ENCODE measurements around the gene DIPK2B. TPM values are rescaled to one million over a fixed set of nuclear protein-coding genes. Genes with fewer than 3 reads are reported as not detected.

DIPK2B gene, protein sequence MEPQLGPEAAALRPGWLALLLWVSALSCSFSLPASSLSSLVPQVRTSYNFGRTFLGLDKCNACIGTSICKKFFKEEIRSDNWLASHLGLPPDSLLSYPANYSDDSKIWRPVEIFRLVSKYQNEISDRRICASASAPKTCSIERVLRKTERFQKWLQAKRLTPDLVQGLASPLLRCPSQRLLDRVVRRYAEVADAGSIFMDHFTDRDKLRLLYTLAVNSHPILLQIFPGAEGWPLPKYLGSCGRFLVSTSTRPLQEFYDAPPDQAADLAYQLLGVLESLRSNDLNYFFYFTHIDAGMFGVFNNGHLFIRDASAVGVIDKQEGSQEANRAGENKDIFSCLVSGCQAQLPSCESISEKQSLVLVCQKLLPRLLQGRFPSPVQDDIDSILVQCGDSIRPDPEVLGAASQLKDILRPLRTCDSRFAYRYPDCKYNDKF
- total RNA-seq, result not detected

DNA sequence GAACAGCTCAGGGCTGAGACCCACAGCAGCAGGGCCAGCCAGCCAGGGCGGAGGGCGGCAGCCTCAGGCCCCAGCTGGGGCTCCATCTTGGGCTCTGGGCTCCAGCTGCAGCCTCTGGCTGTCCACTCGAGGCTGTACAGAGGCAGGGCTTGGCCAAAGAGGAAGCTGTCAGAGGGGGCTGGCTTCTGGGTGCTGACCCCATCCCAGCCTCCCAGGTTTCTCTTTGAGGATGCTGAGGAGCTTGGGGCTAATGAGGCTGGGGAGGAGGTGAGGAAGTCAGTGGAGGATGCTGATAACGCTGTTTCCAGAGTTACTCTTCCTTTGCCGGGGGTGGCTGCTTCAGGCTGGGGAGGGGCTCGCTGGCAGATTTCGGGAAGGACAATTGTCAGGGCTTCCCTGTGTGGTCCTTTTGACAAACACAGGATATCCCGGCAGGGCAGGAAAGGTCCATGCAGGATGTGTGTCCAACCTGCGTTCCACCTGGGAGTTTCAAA lies at the start of gene DIPK2B:
Gene DIPK2B (minus strand): TSS at position 136 of the 494 bp plus-strand sequence. CDS start 50 bp downstream, at position 86.
- Mint-ChIP-seq H3K27ac (no peak within 1 kb of the TSS), H3K4me3 (no peak within 1 kb of the TSS), H3K27me3 (peaks cover 7% of the 10 kb centered on the region), H3K4me1 (no peaks in the 10 kb centered on the region), H3K36me3 (ENCODE audit: low read depth) (no peaks in the 10 kb centered on the region), H3K9me3 (no peaks in the 10 kb centered on the region)
- ChIA-PET POLR2A (no interaction called here), CTCF (interaction anchor here (1.4 kb wide), 1 partner anchor 11 kb away, joined by 3 read pairs; no protein-coding TSS in a partner anchor)
- no peak for DNase-seq

DNA sequence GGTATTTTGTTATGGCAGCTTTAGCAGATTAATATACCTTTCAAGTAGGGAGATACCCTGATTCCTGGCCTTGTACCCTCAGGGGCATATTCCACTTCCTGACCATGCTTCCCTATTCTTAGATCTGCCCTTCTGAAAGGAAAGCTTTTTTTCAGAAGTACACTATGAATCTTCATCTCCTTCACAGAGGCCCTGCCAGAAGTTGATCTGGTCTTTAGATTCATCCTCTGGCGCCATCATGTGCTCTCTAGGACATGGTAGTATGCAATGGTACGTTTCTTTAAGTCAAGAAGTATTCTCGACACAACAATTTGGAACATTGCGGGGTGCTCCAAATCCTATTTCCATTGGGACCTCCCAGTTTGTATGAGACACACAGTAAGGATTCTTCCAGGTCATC lies 39.6 kb upstream of the DIPK2B start:
- Mint-ChIP-seq H3K27ac (no peak overlapping the region), H3K4me1 (no peaks in the 10 kb centered on the region)

DNA sequence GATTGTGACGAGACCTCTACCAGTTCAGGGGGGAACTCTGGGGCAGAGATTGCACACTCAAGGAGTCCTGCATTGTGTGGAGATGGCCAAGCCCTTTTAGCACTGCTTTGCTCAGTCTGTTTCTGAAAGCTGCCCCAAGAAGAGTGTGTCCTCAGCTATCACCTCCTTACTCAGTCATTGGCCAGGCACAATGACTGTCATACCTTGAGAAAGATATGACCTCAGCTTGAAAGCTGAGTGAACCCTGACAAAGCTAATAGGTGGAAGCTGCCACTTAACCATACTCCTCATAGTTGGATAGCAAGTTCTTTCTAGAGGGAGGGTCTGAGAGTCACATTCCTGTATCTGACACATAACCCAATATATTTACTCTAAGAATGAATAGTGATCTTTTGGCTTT lies 37.8 kb upstream of the DIPK2B start:
- Mint-ChIP-seq H3K27ac (no peak overlapping the region), H3K36me3 (ENCODE audit: low read depth) (no peaks in the 10 kb centered on the region), H3K27me3 (no peaks in the 10 kb centered on the region), H3K4me1 (no peaks in the 10 kb centered on the region), H3K9me3 (peaks cover 3% of the 10 kb centered on the region), H3K4me3 (no peak overlapping the region)
- CTCF ChIA-PET, result no interaction called here
- DNase-seq, result no peak
- POLR2A ChIA-PET, result no interaction called here

More for the DNA sequence above, 39.6 kb upstream of the DIPK2B start:
- H3K36me3 Mint-ChIP-seq (ENCODE audit: low read depth), result no peaks in the 10 kb centered on the region
- POLR2A ChIA-PET, result no interaction called here
- no peaks in the 10 kb centered on the region for H3K27me3 Mint-ChIP-seq
- no peak overlapping the region for H3K4me3 Mint-ChIP-seq
- CTCF ChIA-PET, result no interaction called here
- no peak for DNase-seq
- H3K9me3 Mint-ChIP-seq, result no peaks in the 10 kb centered on the region

DNA sequence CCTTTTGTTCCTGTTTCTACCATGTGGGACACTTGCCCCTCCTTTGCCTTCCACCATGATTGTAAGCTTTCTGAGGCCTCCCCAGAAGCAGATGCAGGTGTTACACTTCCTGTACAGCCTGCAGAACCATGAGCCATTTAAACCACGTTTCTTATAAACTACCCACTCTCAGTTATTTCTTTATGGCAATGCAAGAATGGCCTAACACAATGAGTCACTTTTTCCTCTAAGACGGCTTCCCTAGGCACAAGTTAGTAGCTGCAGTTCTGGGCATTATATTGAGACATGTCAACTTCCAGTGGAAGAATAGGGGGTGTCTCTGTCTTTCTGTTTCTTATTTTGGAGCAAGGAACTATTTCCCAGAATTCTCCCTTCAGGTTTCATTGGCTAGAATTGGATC lies 32.9 kb upstream of the DIPK2B start:
- H3K27me3 Mint-ChIP-seq, result no peaks in the 10 kb centered on the region
- H3K27ac Mint-ChIP-seq, result no peak overlapping the region
- DNase-seq, result no peak
- H3K4me1 Mint-ChIP-seq, result peaks cover 22% of the 10 kb centered on the region
- ChIA-PET CTCF (no interaction called here), POLR2A (no interaction called here)
- no peak overlapping the region for H3K4me3 Mint-ChIP-seq
- peaks cover 2% of the 10 kb centered on the region for H3K36me3 Mint-ChIP-seq (ENCODE audit: low read depth)
- H3K9me3 Mint-ChIP-seq, result peaks cover 21% of the 10 kb centered on the region

DNA sequence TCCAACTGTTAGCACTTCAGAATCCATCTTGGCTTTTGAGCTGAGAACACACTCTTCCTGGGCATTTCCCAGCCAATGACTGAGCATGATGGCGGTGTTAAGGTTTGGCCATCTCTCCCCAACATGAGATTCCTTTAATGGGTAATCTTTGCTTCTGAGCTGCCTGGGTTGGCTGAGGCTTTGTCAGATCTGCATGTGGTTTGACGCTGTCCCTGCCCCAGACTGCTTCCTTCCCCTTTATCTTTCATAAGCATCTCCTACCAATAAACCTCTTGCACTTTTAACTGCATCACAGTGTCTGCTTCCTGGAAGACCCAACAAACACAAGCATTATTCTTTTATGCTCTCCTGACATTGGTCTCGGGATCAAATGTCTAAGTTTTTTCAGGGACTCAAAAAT lies 31.5 kb upstream of the DIPK2B start:
- Mint-ChIP-seq H3K36me3 (ENCODE audit: low read depth) (peaks cover 2% of the 10 kb centered on the region), H3K4me1 (peaks cover 22% of the 10 kb centered on the region), H3K9me3 (peaks cover 21% of the 10 kb centered on the region)

DNA sequence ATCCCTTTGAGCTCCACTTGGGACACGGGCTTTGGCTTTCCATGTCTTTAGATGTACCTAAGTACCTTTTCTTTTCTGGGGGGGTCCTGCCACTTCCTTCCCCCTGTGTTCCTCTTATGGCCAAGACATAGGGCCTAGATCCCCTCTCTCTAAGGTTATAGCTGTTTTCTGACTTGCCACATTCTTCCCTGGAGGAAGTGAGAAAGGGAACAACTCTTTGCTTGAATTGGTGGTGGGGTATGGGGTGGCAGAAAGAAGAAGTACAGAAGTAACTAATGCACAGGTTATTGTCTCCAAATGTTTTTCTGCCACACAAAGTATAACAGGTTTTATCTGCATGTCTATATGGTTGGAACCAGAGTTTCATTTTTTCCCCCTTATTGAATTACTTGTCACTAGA lies 29.7 kb upstream of the DIPK2B start:
- Mint-ChIP-seq H3K36me3 (ENCODE audit: low read depth) (peaks cover 2% of the 10 kb centered on the region), H3K9me3 (peaks cover 21% of the 10 kb centered on the region), H3K27ac (no peak overlapping the region), H3K27me3 (no peaks in the 10 kb centered on the region), H3K4me3 (no peak overlapping the region), H3K4me1 (peaks cover 22% of the 10 kb centered on the region)
- ChIA-PET CTCF (no interaction called here), POLR2A (no interaction called here)
- no peak for DNase-seq

More for the DNA sequence above, 31.5 kb upstream of the DIPK2B start:
- CTCF ChIA-PET, result no interaction called here
- H3K27me3 Mint-ChIP-seq, result no peaks in the 10 kb centered on the region
- DNase-seq, result peak; percentile 10
- POLR2A ChIA-PET, result no interaction called here
- H3K4me3 Mint-ChIP-seq, result no peak overlapping the region
- no peak overlapping the region for H3K27ac Mint-ChIP-seq

DNA sequence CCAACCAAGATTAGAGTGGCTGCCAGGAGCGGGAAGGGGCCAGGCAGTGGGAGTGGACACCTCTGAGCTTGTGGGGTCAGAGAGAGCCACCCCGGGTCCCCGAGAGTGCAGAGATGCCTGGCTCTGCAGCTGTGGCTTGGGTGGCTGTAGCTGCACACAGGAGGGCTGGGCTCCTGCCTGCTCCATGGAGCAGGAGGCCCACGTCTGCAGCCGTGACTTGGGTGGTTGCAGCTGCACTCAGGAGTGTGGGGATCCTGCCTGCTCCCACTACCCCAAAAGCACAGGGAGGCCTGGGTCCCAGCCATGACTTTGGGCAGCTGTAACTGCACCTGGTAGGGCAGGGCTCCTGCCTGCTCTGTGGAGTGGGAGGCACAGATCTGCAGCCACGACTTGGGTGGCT lies 28.7 kb upstream of the DIPK2B start:
- no peak overlapping the region for H3K4me3 Mint-ChIP-seq
- ChIA-PET POLR2A (no interaction called here), CTCF (no interaction called here)

DNA sequence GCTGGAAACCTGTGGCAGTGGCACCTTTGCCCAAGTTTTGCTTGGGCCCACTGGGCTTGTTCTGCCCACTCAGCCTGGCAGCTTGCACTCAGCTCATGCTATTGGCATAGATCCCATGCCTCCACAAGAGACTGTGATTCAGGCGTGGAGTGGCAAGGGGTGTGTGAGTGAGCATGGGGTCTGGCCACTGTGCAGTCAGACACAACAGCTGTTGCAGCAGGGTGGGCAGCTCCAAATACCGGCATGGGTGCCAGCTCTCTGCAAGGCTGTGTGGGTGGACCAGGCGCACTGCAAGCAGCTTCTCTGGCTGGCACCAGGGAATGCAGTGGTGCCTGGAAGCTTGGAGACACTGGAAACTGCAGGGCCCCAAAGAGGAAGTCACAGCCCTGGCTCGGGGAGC lies 27.4 kb upstream of the DIPK2B start:
- CTCF ChIA-PET, result interaction anchor here (1.0 kb wide), 1 partner anchor 11 kb away, joined by 3 read pairs; no protein-coding TSS in a partner anchor
- Mint-ChIP-seq H3K4me3 (no peak overlapping the region), H3K27me3 (no peaks in the 10 kb centered on the region), H3K27ac (no peak overlapping the region), H3K4me1 (peaks cover 21% of the 10 kb centered on the region), H3K36me3 (ENCODE audit: low read depth) (peaks cover 2% of the 10 kb centered on the region), H3K9me3 (peaks cover 15% of the 10 kb centered on the region)
- no peak for DNase-seq
- POLR2A ChIA-PET, result no interaction called here

More for the DNA sequence above, 28.7 kb upstream of the DIPK2B start:
- Mint-ChIP-seq H3K27me3 (no peaks in the 10 kb centered on the region), H3K9me3 (peaks cover 21% of the 10 kb centered on the region), H3K4me1 (peaks cover 22% of the 10 kb centered on the region), H3K36me3 (ENCODE audit: low read depth) (peaks cover 2% of the 10 kb centered on the region), H3K27ac (no peak overlapping the region)
- DNase-seq, result no peak

DNA sequence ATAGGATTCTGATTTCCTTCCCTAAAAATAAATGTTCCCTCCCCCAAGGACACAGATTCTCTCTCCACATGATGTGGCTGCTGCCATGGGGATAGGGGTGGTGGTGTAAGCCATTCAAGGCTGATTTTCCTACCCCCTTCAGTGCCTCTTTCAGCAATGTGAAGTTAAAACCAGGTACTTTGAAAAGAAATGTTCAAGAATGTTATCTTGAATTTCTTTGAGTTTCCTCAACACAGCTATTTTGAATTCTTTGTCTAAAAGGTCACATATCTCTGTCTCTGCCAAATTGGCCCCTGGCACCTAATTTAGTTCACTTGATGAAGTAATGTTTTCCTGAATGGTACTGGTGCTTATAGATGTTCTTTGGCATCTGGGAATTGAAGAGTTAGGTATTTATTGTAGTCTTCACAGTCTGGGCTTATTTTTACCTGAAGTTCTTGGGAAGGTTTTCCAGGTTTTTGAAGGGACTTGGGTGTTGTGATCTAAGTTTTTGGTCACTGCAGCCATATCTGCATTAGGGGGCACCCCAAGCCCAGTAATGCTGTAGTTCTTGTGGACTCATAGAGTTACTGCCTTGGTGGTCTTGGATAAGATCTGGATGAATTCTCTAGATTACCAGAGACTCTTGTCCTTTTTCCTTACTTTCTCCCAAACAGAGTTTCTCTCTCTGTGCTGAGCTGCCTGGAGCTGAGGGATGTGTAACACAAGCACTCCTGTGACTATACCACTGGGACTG lies 7.6 kb upstream of the DIPK2B start:
- no peak for DNase-seq
- Mint-ChIP-seq H3K9me3 (no peaks in the 10 kb centered on the region), H3K36me3 (ENCODE audit: low read depth) (no peaks in the 10 kb centered on the region), H3K4me3 (no peak overlapping the region), H3K27me3 (peaks cover 2% of the 10 kb centered on the region), H3K4me1 (no peaks in the 10 kb centered on the region), H3K27ac (no peak overlapping the region)
- CTCF ChIA-PET, result no interaction called here
- POLR2A ChIA-PET, result no interaction called here

DNA sequence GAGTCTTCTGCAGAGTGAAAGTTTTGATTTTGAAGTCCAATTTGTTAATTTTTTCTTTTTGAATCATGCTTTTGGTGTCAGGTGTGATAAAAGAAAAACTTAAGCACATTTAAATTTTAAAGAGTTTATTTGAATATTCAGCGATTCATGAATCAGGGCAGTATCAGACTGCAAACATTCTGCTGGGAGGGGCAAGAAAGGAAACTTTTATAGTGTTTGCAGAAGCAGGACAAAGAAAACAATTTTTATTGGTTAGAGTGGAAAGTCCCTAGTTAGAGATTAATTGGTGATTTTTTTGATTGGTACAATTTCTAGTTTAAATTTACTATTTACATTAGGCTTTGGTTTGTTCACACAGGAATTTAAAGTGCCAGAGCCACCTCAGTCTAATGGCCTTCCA lies 1.5 kb upstream of the DIPK2B start:
- no peak overlapping the region for H3K4me3 Mint-ChIP-seq
- ChIA-PET POLR2A (no interaction called here), CTCF (no interaction called here)
- H3K27me3 Mint-ChIP-seq, result peaks cover 9% of the 10 kb centered on the region
- no peaks in the 10 kb centered on the region for H3K36me3 Mint-ChIP-seq (ENCODE audit: low read depth)
- DNase-seq, result no peak
- H3K27ac Mint-ChIP-seq, result no peak overlapping the region
- no peaks in the 10 kb centered on the region for H3K9me3 Mint-ChIP-seq
- H3K4me1 Mint-ChIP-seq, result no peaks in the 10 kb centered on the region

DNA sequence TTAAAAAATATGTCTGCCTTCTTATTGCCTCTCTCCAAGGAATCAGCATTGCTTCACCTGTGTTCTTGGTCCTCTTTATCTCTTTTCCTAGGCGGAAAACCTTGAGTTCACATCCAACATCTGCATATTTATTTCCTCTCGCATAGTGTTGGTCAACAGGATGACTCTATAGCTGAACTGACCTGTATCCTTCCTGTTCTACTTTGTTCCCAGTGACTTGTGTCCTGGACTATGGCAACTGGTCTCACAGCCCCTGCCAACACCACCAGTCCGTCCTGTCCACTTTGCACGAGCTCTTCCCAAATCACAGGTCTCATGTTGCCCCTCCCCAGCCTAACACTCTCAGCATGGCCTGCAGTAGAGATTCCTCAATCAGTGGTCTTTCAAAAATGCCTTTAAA lies 2.0 kb downstream of the DIPK2B start:
- no peak for DNase-seq
- Mint-ChIP-seq H3K4me3 (no peak overlapping the region), H3K9me3 (no peaks in the 10 kb centered on the region), H3K4me1 (no peaks in the 10 kb centered on the region), H3K36me3 (ENCODE audit: low read depth) (no peaks in the 10 kb centered on the region), H3K27me3 (peaks cover 7% of the 10 kb centered on the region), H3K27ac (no peak overlapping the region)
- POLR2A ChIA-PET, result no interaction called here
- CTCF ChIA-PET, result no interaction called here

DNA sequence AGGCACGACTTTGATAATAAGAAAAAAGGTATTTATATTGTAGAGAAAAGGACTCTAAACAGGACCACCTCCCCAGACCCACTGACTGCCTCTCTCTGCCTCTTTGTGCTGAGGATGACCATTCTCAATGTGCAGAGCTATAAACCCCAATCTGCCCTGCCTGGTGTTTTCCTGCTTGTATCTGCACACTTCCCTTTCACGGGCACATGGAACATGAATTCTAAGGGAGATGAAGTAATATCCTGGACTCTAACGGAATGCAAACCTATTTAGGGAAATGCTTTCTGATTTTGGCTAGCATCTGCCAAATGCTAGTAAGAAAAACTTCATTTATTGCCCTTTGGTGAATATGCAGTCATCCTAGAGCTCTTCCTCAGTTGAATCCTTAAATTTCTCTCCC lies 2.4 kb downstream of the DIPK2B start:
- peaks cover 7% of the 10 kb centered on the region for H3K27me3 Mint-ChIP-seq
- H3K27ac Mint-ChIP-seq, result no peak overlapping the region
- no peaks in the 10 kb centered on the region for H3K4me1 Mint-ChIP-seq
- ChIA-PET CTCF (no interaction called here), POLR2A (no interaction called here)
- no peak for DNase-seq
- H3K9me3 Mint-ChIP-seq, result no peaks in the 10 kb centered on the region
- H3K36me3 Mint-ChIP-seq (ENCODE audit: low read depth), result no peaks in the 10 kb centered on the region
- no peak overlapping the region for H3K4me3 Mint-ChIP-seq

DNA sequence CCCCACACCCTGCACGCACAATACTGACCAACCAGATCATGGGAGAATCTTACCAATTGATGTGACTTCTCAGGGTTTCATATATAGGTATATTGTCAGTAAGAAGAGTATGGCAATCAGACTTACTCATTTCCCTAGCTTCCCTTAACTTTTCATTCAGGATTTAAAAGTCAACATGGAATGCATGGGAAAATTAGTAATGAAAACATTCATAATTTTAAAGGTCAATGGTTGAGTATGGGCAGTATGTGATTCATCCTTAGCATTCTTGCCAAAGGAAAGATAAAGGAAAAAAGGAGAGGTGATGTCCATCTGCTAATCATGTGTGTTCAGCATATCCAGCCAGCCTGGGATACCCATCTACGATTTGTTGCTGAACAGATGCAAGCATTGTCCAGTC lies 4.0 kb downstream of the DIPK2B start:
- POLR2A ChIA-PET, result no interaction called here
- Mint-ChIP-seq H3K27me3 (peaks cover 4% of the 10 kb centered on the region), H3K4me3 (no peak overlapping the region), H3K4me1 (peaks cover 7% of the 10 kb centered on the region), H3K36me3 (ENCODE audit: low read depth) (no peaks in the 10 kb centered on the region), H3K9me3 (no peaks in the 10 kb centered on the region), H3K27ac (no peak overlapping the region)
- no peak for DNase-seq
- CTCF ChIA-PET, result no interaction called here
